ENCODE measurements around the gene ANKDD1B. TPM values are rescaled to one million over a fixed set of nuclear protein-coding genes. Genes with fewer than 3 reads are reported as not detected.

The ANKDD1B gene
- total and polyA plus RNA-seq, 2 experiments from 2014 or later = 0.40 to 0.73 TPM

Small RNA genes within 50 kb of the gene (small RNA-seq; reads per million reads assigned to genes)
- not detected for gene RNU6-680P (ENCODE audit: low replicate concordance)

Other genes starting within 250 kb of the ANKDD1B start
- gene CERT1, start 99.8 kb upstream of the ANKDD1B start, total RNA-seq (2014; rRNA removed; shearing (Covaris generic)) = 38.9 and 40.7 TPM in 2 replicates
- gene CERT1, start 99.8 kb upstream of the ANKDD1B start, polyA plus RNA-seq (2016; fragmentation: Nextera tagmentation; extraction: Ambion mirVana) = 36.5 and 37.5 TPM in 2 replicates
- 10.9 and 14.5 TPM in 2 replicates for gene POLK, start 99.6 kb upstream of the ANKDD1B start, total RNA-seq (2014; rRNA removed; shearing (Covaris generic))
- gene POLK, start 99.6 kb upstream of the ANKDD1B start, polyA plus RNA-seq (2016; fragmentation: Nextera tagmentation; extraction: Ambion mirVana) = 5.4 and 6.3 TPM in 2 replicates
- gene POC5, start 106.0 kb downstream of the ANKDD1B start, total RNA-seq (2014; rRNA removed; shearing (Covaris generic)) = 25.2 and 25.9 TPM in 2 replicates
- gene POC5, start 106.0 kb downstream of the ANKDD1B start, polyA plus RNA-seq (2016; fragmentation: Nextera tagmentation; extraction: Ambion mirVana) = 12.9 and 16.2 TPM in 2 replicates

Measured in GM23338 (cell line).